Skeletal muscle satellite cell (primary cell): Measurements from ENCODE around the gene RUNX2.

Source experiments
- H3K27me3 ChIP-seq: 2 replicates; pipeline ENCODE4 v1.7.0; 2013; ENCODE audit warnings: low read length; ENCODE audit not compliant: control insufficient read depth, insufficient read depth
- H3K36me3 ChIP-seq: 2 replicates; pipeline ENCODE4 v1.7.0; 2013; ENCODE audit warnings: mild to moderate bottlenecking, control low read depth, low read length; ENCODE audit not compliant: insufficient read depth
- H3K4me1 ChIP-seq: 2 replicates; pipeline ENCODE4 v1.7.0; 2013; ENCODE audit warnings: low read length; ENCODE audit not compliant: control insufficient read depth, insufficient read depth
- H3K4me2 ChIP-seq: 2 replicates; pipeline ENCODE4 v1.7.0; 2013; ENCODE audit warnings: mild to moderate bottlenecking, low read length
- H3K4me3 ChIP-seq: 2 replicates; pipeline ENCODE4 v1.7.0; 2013; ENCODE audit warnings: low read length
- H3K9ac ChIP-seq: 2 replicates; pipeline ENCODE4 v1.7.0; 2013; ENCODE audit warnings: mild to moderate bottlenecking, low read depth, low read length, moderate library complexity
- H3K9me3 ChIP-seq: replicated peaks from 2 replicates; pipeline ENCODE4 v1.7.0; 2013; ENCODE audit warnings: mild to moderate bottlenecking, control low read depth, low read length

Gene RUNX2

DNA sequence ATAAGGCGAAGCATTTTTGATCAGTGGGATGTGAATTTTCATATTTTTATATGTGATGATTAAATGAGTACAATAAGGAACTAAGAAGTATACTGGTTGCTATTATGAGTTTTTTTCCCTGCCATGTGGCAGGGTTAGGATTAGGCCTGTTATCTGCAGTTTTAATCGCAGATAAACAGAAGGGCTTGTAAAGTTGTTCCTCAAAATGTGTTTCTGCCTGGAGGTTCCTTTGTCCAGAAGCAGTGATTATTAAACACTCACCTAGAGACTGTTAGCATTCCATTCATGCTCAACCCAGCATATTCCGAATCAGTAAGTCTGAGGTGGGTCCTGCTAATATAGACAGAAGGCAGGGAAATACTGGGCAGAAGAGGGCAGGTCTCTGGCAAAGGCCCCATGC is 371.5 kb downstream of the RUNX2 start:
- H3K36me3 ChIP-seq = no peaks in the 10 kb centered on the region
- peaks cover 37% of the 10 kb centered on the region for H3K4me1 ChIP-seq
- no peak overlapping the region for H3K9ac ChIP-seq
- H3K4me3 ChIP-seq = no peak overlapping the region
- H3K9me3 ChIP-seq = no peaks in the 10 kb centered on the region
- H3K4me2 ChIP-seq = no peak overlapping the region
- H3K27me3 ChIP-seq = no peaks in the 10 kb centered on the region

DNA sequence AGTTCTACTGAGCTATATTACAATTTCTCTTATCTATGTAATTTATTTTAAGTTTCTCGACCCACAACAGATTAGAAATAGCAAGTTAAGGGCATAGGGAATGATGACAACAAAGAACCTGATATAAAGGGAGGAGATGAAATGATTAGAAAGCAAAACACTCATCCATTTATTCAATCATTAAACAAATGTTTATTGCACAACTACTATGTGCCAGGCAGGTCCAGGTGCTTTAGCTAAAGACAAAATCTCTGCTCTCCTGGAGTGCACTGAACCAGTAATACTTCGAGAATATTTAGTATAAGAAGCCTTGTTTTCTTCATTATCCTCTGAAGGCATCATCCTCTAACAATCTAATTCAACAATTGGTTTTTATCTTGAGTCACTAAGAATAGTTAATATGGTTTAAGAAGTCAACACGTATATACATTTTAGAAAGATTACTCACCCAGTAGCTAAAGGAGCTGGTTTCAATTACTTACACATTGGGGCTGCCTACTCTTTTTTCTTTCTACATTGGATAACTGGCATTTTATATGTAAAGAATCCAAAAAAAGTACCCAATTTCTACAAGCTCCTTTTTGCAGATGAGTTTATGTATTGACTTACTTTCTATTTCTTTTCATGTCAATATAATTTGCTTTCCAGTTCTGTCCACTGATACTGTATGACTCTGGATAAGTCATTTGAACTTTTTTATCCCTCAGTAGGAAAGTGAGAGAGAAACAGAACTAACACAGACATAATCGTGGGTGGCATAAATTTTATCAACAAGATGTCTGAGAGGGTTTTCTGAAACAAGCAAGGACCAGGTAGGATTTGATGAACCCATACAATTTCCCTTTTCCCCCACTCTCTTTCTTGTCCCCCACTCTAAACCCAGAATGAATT is 375.0 kb downstream of the RUNX2 start:
- Histone ChIP-seq H3K27me3 (no peaks in the 10 kb centered on the region), H3K4me3 (no peak overlapping the region), H3K4me2 (no peak overlapping the region), H3K4me1 (peaks cover 19% of the 10 kb centered on the region), H3K9me3 (no peaks in the 10 kb centered on the region), H3K9ac (no peak overlapping the region), H3K36me3 (no peaks in the 10 kb centered on the region)

DNA sequence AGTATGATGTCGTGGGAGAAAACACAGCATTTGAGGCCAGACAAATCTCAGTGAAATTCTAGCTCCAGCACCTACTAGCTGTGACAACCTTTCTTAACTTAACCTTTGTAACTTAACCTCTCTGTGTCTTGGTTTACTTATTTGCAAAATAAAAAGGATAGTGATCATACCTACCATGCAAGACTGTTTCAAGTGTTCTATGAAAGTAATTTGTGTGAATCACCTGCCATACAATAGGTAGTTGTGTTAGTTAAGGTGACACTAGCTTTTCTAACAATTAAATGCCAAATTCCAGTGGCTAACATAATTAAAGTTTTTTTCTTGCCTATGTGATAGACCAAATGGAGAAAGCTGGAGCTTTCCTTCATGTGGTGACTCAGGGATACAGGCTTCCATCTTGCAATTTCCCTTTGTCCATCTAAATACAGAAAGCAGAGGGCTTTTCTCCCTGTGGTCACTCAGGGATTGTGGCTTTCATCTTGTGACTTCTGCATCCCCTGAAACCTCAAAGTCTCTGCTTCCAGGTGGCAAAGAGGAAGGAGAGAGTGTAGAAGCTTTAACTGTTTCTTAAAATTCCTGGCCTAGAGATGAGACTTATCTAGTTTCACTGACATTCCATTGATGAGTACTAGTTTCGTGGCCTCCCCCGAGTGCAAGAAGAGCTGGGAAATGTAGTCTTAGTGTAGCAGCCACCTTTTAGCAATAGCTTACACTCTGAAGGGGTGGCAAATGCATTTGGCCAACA is 376.1 kb downstream of the RUNX2 start:
- Histone ChIP-seq H3K27me3 (no peaks in the 10 kb centered on the region), H3K4me1 (peaks cover 10% of the 10 kb centered on the region), H3K4me2 (no peak overlapping the region), H3K9me3 (no peaks in the 10 kb centered on the region), H3K36me3 (no peaks in the 10 kb centered on the region), H3K9ac (no peak overlapping the region), H3K4me3 (no peak overlapping the region)

DNA sequence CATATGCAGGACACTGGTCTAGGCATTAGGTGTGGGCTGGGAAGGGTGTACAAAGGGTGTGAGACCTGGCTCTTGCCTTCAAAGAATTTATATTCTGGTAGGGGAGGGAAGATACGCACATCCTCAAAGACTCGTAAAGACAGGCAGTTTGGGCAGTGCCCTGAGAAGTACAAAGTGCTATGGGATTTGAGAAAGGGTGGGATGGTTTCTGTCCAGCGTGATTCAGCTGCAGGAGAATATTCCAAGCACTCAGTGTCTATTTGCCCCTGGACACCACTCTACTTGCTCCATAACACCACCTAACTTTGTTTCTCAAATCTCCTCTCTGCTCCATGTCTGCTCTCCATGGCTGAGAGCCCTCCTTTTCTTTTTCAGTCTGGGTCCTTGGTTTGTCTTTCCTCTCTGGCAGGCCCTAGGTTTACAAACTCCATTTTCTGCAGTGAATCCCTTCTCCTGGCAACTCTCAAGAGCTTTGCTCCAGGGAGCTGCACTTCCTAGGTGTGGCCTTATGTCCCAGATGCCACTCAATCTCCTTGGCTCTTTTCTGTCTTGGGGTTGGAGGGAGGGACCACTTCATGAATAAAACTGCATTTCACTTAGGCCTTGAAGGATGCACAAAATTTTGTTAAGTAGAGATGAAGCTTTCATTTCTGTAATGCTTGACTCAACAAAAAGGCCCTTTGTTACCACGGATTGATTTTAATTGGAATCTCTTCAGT is 377.2 kb downstream of the RUNX2 start:
- H3K4me3 ChIP-seq = no peak overlapping the region
- H3K9ac ChIP-seq = no peak overlapping the region
- no peaks in the 10 kb centered on the region for H3K9me3 ChIP-seq
- no peaks in the 10 kb centered on the region for H3K27me3 ChIP-seq
- no peaks in the 10 kb centered on the region for H3K36me3 ChIP-seq
- H3K4me1 ChIP-seq = peaks cover 17% of the 10 kb centered on the region
- no peak overlapping the region for H3K4me2 ChIP-seq

DNA sequence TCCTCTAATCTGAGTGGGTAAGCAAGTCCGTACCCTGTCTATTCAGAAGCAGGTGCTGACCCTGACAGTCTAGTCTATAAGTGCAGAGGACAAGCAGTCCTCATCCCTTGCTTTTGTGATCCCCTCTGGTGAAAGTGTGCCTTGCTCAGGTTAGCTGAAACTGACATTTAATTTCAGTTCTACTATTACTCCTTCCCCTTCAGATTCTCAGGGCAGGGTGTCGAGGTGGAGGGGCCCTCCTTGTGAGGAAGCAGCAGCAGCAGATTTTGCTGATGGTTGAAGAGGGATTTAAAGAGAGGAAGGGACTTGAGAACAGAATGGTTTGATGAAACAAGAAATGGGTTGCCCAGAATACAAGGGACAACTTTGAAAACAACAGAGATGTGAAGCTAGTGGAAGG is 378.2 kb downstream of the RUNX2 start:
- H3K9me3 ChIP-seq = no peaks in the 10 kb centered on the region
- no peak overlapping the region for H3K4me2 ChIP-seq
- H3K4me3 ChIP-seq = no peak overlapping the region
- no peaks in the 10 kb centered on the region for H3K27me3 ChIP-seq
- no peak overlapping the region for H3K9ac ChIP-seq
- H3K4me1 ChIP-seq = peaks cover 27% of the 10 kb centered on the region
- no peaks in the 10 kb centered on the region for H3K36me3 ChIP-seq

DNA sequence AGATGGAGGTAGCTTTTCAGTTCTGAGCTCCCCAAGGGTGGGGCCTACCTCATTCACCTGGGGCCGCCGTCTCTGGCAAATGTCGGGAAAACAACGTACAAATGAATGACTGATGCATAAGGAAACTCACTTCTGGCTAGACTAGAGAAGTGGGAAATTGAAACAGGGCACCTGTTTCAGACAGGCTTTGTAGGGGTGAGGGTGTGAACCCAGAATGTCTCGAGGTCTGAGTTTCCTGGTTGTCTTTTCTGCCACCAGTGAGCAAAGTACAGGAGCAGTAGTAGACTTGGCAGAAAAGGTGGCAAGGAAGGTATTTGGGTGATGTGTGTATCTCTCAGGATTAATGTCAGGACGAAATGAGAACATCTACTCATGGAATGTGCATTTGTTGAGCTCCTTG is 379.0 kb downstream of the RUNX2 start:
- Histone ChIP-seq H3K27me3 (no peaks in the 10 kb centered on the region), H3K4me2 (no peak overlapping the region), H3K9ac (no peak overlapping the region)

DNA sequence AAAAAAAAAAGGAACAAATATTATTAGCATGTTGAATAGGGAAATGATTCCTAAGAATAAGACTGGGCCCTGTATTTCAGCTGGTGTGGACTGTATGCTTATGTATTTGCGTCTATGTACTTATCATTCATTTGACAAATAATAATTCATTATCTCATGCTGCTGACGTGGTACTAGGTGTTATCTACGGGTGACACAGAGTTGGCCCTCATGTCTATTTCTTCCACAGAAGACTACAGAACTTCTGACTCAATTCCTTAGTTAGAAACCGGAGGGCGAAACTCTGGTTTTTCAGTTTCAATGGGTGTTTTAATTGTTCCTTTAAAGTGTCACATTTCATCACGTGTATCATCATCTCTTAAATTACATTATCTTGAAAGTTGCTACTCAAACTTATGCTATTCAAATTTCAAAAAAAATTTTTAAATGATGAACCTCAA is 381.7 kb downstream of the RUNX2 start:
- no peak overlapping the region for H3K4me2 ChIP-seq
- no peaks in the 10 kb centered on the region for H3K36me3 ChIP-seq
- no peak overlapping the region for H3K9ac ChIP-seq
- no peaks in the 10 kb centered on the region for H3K9me3 ChIP-seq
- no peaks in the 10 kb centered on the region for H3K27me3 ChIP-seq
- H3K4me1 ChIP-seq = peaks cover 35% of the 10 kb centered on the region
- no peak overlapping the region for H3K4me3 ChIP-seq

More for the DNA sequence above, 379.0 kb downstream of the RUNX2 start:
- H3K4me1 ChIP-seq = peaks cover 29% of the 10 kb centered on the region
- no peaks in the 10 kb centered on the region for H3K36me3 ChIP-seq
- no peaks in the 10 kb centered on the region for H3K9me3 ChIP-seq
- no peak overlapping the region for H3K4me3 ChIP-seq

DNA sequence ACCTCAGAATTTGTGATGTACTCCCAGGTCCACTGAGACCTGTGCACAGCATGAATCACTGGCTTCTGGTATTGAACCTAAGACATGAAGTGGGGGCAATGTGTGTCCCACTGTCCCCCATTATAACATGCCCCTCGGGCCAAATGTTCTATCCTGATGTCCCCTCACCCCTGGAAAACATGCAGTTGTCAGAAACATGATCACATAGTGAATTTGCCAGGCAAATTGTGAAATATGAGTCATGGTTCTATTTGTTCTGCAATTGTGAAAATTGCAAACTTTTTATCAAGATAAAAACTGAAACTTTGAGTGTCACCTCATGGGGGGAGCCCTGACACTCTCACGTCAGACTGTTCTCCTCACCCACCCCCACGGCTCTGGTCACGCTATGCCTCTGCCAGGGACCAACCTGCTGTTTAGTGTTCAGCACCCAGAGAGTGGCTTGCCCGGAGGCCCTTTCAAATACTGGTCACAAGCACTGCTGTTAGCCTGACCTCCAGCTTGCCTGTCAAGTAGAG is 382.2 kb downstream of the RUNX2 start:
- H3K4me3 ChIP-seq = no peak overlapping the region
- no peaks in the 10 kb centered on the region for H3K9me3 ChIP-seq
- peak overlapping the region; percentile 6 for H3K4me2 ChIP-seq
- no peaks in the 10 kb centered on the region for H3K36me3 ChIP-seq
- no peaks in the 10 kb centered on the region for H3K27me3 ChIP-seq
- peak overlapping the region; percentile 16 for H3K9ac ChIP-seq
- H3K4me1 ChIP-seq = peaks cover 39% of the 10 kb centered on the region

DNA sequence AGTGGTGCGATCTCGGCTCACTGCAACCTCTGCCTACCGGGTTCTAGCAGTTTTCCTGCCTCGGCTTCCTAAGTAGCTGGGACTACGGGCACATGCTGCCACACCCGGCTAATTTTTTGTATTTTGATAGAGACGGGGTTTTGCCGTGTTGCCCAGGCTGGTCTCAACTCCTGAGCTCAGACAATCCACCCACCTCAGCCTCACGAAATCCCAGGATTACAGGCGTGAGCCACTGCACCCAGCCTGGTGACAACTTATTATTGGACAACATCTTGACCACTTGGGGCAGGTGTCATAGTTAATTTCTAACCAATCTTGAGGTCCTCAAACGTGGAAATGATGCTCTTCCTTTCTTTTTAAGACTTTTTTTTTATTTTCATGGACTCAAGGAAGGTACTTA is 383.9 kb downstream of the RUNX2 start:
- H3K4me2 ChIP-seq = no peak overlapping the region
- no peak overlapping the region for H3K4me3 ChIP-seq
- no peaks in the 10 kb centered on the region for H3K27me3 ChIP-seq
- no peaks in the 10 kb centered on the region for H3K36me3 ChIP-seq
- peaks cover 39% of the 10 kb centered on the region for H3K4me1 ChIP-seq
- no peak overlapping the region for H3K9ac ChIP-seq
- H3K9me3 ChIP-seq = no peaks in the 10 kb centered on the region

DNA sequence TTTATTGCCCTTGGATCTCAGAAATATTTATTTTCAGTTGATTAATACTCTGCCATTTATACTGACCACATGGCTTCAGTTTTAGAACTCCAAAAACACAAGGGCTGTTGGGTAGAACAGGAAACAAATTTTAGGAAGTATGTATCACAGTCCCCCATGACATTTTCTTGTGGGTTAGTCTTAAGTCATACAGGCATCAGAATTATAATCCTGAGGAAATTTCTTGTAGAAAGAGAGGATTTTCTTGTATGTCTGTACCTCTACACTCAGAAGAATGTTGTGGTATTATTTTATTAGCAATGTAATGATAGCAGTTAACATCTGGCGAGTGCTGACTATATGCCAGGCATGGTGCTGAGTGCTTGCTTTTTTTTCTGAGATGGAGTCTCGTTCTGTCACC is 384.7 kb downstream of the RUNX2 start:
- Histone ChIP-seq H3K4me3 (no peak overlapping the region), H3K9me3 (no peaks in the 10 kb centered on the region), H3K4me2 (no peak overlapping the region), H3K27me3 (no peaks in the 10 kb centered on the region), H3K4me1 (peaks cover 41% of the 10 kb centered on the region), H3K9ac (no peak overlapping the region), H3K36me3 (no peaks in the 10 kb centered on the region)
